ENCODE data around the gene MLF2. TPM values are rescaled to one million over a fixed set of nuclear protein-coding genes. Genes with fewer than 3 reads are reported as not detected.

The MLF2 gene
- total and polyA plus RNA-seq, 2 of the 13 experiments (the other 11 are each of a cell fraction or from before 2014, with no cell fraction given) = 88.1 to 167 TPM

- WGBS (ENCODE audit: low lambda C conversion rate) = 95% methylated on average over 9 of the region's 13 CpGs
- CTCF ChIA-PET (ENCODE audit: low intra/inter-chr PET ratio, low total read pairs) = no interaction called here
- no peak overlapping the region for H3K9ac ChIP-seq (ENCODE audit: insufficient read depth, low read depth, low read length)
- no peak overlapping the region for H2AFZ ChIP-seq (ENCODE audit: low read length)
- peaks cover 6% of the 10 kb centered on the region for H3K79me2 ChIP-seq (ENCODE audit: insufficient read depth, low read length)
- in situ Hi-C loops (cut with HindIII; ENCODE audit: extremely low pct_ligation_motif_present, low pct_unique_long_range_greater_than_20kb) = loop anchor here (5.0 kb wide), 1 partner anchor 36 kb away; no protein-coding TSS in a partner anchor
- FAIRE-seq = no peak
- intact Hi-C loops (cut with micrococcal nuclease; ENCODE audit: unreplicated experiment) = no loop called here
- peaks cover 31 to 44% of the 10 kb centered on the region in 2 experiments for H3K36me3 ChIP-seq (replicated peaks in 1 of 2; ENCODE audit: control insufficient read depth in 1 of 2, insufficient read depth in 2 of 2, low read length in 2 of 2)
- TF ChIP-seq ZFP91 (CRISPR knock-in tag; IDR thresholded peaks at IDR 0.05; ENCODE audit: borderline replicate concordance) (no peak), ZFAT (CRISPR knock-in tag; conservative IDR thresholded peaks at IDR 0.05) (no peak), SOX6 (IDR thresholded peaks at IDR 0.05) (no peak), SOX6 (CRISPR knock-in tag; IDR thresholded peaks at IDR 0.05) (no peak), TCF7L2 (IDR thresholded peaks at IDR 0.05; ENCODE audit: low read depth, low read length) (no peak), NKX3-1 (CRISPR knock-in tag; IDR thresholded peaks at IDR 0.05) (no peak), ZSCAN21 (CRISPR knock-in tag; IDR thresholded peaks at IDR 0.05; ENCODE audit: borderline replicate concordance) (no peak)
- H3K4me3 ChIP-seq (replicated peaks in 1 of 3; ENCODE audit: insufficient read depth in 1 of 3, low read depth in 2 of 3, low read length in 3 of 3) = no peak overlapping the region
- no peaks in the 10 kb centered on the region for H3K27me3 ChIP-seq (ENCODE audit: control insufficient read depth in 1 of 2, insufficient read depth in 2 of 2, low read length in 2 of 2)
- DNase-seq (ENCODE audit: low spot score) = no peak
- POLR2A ChIA-PET = interaction anchor here (0.8 to 1.3 kb wide), 2 partner anchors 22 kb away, joined by 3 to 4 read pairs; partner anchors contain the start of gene COPS7A
- no peaks in the 10 kb centered on the region for H4K20me1 ChIP-seq (ENCODE audit: insufficient read depth, low read length)
- H3K4me1 ChIP-seq (ENCODE audit: insufficient read depth, low read length) = peaks cover 1% of the 10 kb centered on the region
- no peaks in the 10 kb centered on the region for H3K9me3 ChIP-seq (ENCODE audit: low read length)
- no peak overlapping the region for H3K4me2 ChIP-seq (ENCODE audit: low read depth, low read length)
- no peak; the same call in 1 of the 3 replicates for ATAC-seq
- no TSS peak for BruUV-seq (replicated peaks)
- no peak overlapping the region for H3K27ac ChIP-seq (ENCODE audit: extremely low read length, insufficient read depth, low read length)
Observed at GRCh38 chr12:6745741-6746525, 7.0 kb downstream of the MLF2 start.
